Subcutaneous abdominal adipose tissue (tissue), 5 donors: ENCODE results near the gene SRP68.

Source experiments
- H3K27ac ChIP-seq: one replicate; pipeline ENCODE4 v1.7.0; 2013; ENCODE audit warnings: low read depth, mild to moderate bottlenecking, inconsistent platforms, low read length, moderate library complexity
- H3K27me3 ChIP-seq, 5 donors: one replicate each; pipeline ENCODE4 v1.7.0; 2013; ENCODE audit warnings: low read length in 5 of 5, inconsistent platforms in 1 of 5; ENCODE audit not compliant: control insufficient read depth in 5 of 5, insufficient read depth in 4 of 5
- H3K36me3 ChIP-seq, 5 donors: one replicate each; pipeline ENCODE4 v1.7.0; 2013; ENCODE audit warnings: low read length in 5 of 5; ENCODE audit not compliant: control insufficient read depth in 5 of 5, insufficient read depth in 5 of 5
- H3K4me1 ChIP-seq, 5 donors: one replicate each; pipeline ENCODE4 v1.7.0; 2013; ENCODE audit warnings: low read length in 5 of 5, mild to moderate bottlenecking in 3 of 5, moderate library complexity in 1 of 5; ENCODE audit not compliant: control insufficient read depth in 5 of 5, insufficient read depth in 5 of 5
- H3K4me3 ChIP-seq, 5 donors: one replicate each; pipeline ENCODE4 v1.7.0; 2013; ENCODE audit warnings: low read length in 5 of 5, low read depth in 1 of 5
- H3K9ac ChIP-seq, 5 donors: one replicate each; pipeline ENCODE4 v1.7.0; 2013; ENCODE audit warnings: low read length in 5 of 5, mild to moderate bottlenecking in 4 of 5, moderate library complexity in 3 of 5
- H3K9me3 ChIP-seq, 5 donors: one replicate each; pipeline ENCODE4 v1.7.0; 2013; ENCODE audit warnings: low read length in 5 of 5; ENCODE audit not compliant: control insufficient read depth in 5 of 5
- donor health status: healthy.
- donor health status: healthy.
- donor health status: healthy.
- donor health status: healthy.
- donor health status: healthy.

SRP68 gene

DNA sequence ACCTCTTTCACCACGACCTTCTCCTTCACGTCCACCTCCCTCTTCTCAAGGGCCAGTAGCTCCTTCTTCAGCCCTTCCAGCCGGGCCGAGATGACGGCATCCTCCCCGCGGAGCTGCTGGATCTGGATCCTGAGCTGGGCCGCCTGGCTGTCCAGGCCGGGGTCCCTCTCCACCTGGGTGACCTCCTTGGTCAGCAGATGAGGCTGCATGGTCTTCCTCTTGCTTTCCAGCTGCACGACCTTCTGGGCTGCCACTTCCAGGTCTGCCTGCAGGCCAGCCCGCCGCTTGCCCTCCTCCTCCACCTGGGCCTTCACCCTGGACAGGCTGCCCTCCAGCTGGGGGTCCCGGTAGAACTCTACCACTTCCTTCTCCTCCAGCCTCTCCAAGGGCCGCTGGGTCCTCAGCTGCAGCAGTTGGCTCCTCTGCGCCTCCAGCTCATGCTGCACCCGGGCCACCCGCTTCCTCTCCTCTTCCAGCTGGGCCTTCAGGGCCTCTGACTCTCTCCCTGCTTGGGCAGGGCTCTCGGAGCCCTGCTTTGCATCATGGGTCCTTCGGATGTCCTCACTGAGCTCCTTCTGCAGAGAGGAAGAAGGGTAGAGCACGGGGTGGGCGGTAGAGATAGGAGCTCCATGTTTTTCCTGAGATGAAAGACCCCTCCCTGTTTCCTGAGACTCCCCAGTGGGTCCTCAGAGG lies 62.2 kb downstream of the SRP68 start:
- H3K27ac ChIP-seq, result no peak overlapping the region
- peaks cover 0 to 18% (median 8%) of the 10 kb centered on the region in 5 donors for H3K4me1 ChIP-seq
- no peak overlapping the region for H3K4me3 ChIP-seq
- no peak overlapping the region for H3K9ac ChIP-seq
- peaks cover 0 to 6% (median 5%) of the 10 kb centered on the region in 5 donors for H3K27me3 ChIP-seq
- H3K9me3 ChIP-seq, result no peaks in the 10 kb centered on the region
- H3K36me3 ChIP-seq, result no peaks in the 10 kb centered on the region

GRCh38 chr17:76009447-76009846 lies 62.9 kb downstream of the SRP68 start:
- Histone ChIP-seq H3K4me3 (no peak overlapping the region), H3K4me1 (peaks cover 0 to 18% (median 12%) of the 10 kb centered on the region in 5 donors), H3K9ac (no peak overlapping the region), H3K27me3 (peaks cover 0 to 2% (median 0%) of the 10 kb centered on the region in 5 donors), H3K36me3 (peaks cover 0 to 3% (median 0%) of the 10 kb centered on the region in 5 donors), H3K27ac (no peak overlapping the region), H3K9me3 (no peaks in the 10 kb centered on the region)

DNA sequence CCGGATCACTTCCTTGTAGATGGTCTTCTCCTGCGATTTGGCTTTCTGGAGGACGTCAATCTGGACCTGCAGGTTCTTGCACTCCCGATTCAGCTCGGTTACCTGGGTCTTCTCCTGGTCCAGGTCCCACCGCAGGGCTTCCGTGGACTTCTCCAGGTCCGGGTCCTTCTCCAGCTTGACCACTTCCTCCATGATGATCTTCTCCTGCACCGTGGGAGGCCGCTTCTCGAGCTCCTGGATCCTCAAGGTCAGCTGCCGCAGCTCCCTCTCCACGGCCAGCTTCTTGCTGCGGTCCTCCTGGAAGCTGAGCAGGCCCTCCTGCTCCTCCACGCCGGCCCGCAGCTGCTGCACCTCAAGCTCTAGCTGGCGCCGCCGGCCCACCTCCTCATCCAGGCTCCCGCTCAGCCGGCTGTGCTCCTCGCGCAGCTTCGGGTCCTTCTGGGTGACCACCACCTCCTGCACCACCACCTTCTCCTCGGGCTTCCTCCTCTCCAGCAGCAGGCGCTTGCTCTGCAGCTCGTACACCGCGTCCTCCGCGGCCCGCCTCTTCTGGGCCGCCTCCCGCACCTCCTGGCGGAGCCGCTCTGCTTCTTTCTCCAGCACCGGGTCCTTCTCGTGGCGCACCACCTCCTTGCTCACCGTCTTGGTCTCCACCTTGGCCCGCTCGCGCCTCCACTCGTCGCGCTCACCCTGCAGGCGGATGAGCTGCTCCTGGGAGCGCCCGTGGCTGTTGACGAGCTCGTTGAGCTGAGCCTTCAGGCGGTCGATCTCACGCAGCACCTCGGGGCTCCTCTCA lies 63.5 kb downstream of the SRP68 start:
- no peaks in the 10 kb centered on the region for H3K27me3 ChIP-seq
- no peak overlapping the region for H3K27ac ChIP-seq
- H3K9ac ChIP-seq, result no peak overlapping the region
- H3K9me3 ChIP-seq, result no peaks in the 10 kb centered on the region
- H3K4me3 ChIP-seq, result no peak overlapping the region
- H3K4me1 ChIP-seq, result peaks cover 0 to 19% (median 14%) of the 10 kb centered on the region in 5 donors
- peaks cover 0 to 3% (median 0%) of the 10 kb centered on the region in 5 donors for H3K36me3 ChIP-seq

DNA sequence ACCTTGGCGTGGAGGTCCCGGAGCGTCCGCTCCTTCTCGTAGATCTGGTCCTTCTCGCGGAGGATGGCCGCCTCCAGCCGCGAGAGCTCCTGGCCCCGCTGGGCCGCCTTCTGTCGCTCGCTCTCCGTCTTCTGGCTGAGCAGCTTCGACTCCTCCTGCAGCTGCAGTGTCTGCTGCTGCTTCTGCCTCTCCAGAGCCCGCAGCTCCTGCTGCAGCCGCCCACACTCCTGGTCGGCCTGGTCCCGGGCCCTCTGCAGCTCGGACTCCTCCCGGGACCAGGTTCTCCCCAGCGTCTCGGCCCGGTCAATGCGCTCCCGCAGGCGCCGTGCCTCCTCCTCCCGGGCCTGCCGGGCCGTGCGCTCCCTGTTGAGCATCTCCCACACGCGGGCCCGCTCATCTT lies 64.1 kb downstream of the SRP68 start:
- no peak overlapping the region for H3K27ac ChIP-seq
- peaks cover 0 to 3% (median 0%) of the 10 kb centered on the region in 5 donors for H3K36me3 ChIP-seq
- H3K9me3 ChIP-seq, result no peaks in the 10 kb centered on the region
- peaks cover 0 to 25% (median 19%) of the 10 kb centered on the region in 5 donors for H3K4me1 ChIP-seq
- no peak overlapping the region for H3K9ac ChIP-seq
- no peaks in the 10 kb centered on the region for H3K27me3 ChIP-seq
- no peak overlapping the region for H3K4me3 ChIP-seq

DNA sequence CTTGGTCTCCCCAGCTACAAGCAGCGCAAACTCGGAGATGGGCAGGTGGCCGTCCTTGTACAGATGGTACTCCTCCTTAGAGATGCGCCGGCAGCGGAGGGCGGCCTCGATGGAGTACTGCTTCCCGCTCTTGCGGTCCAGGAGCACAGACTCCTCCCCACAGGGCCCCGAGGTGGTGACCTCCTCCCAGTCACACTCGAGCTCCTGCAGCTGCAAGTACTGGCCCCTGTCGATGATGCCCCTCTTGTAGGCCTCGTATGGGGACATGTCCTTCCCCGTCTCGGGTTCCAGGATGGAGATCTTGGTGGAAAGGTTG lies 64.5 kb downstream of the SRP68 start:
- no peak overlapping the region for H3K27ac ChIP-seq
- no peaks in the 10 kb centered on the region for H3K9me3 ChIP-seq
- peaks cover 0 to 29% (median 23%) of the 10 kb centered on the region in 5 donors for H3K4me1 ChIP-seq
- H3K27me3 ChIP-seq, result no peaks in the 10 kb centered on the region
- H3K36me3 ChIP-seq, result peaks cover 0 to 3% (median 0%) of the 10 kb centered on the region in 5 donors
- no peak overlapping the region for H3K4me3 ChIP-seq
- H3K9ac ChIP-seq, result no peak overlapping the region

DNA sequence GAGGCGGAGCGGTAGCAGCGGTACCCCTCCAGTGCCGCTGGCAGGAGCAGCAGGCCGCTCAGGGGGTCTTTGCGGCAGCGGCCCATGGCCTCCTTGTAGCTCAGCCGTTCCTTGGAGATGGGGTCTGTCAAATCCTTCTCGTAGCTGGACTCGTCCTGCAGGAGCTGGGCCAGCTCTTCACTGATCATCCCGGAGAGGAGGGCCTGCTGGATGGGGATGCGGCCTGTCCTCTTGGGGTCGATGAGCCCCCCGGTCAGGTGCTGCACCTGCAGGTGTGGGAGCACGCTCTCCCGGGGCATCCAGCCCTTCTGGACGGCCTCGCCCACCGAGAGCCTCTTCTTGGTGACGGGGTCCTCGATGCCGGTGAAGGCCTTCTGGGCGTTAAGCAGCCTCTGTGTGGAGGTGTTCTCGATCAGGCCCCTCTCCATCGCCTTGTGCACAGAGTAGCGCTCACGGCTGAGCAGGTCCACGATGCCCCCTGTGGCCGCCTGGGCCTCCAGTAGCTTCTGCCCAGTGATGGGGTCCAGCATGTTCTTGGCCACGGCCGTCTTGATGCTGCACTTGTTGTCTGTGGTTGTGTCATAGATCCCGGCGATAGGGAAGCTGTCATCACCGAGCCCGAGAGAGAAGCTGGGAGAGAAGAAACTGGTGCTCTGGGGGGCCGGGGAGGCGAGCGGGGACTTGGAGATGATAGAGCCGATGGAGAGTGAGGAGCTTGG lies 65.0 kb downstream of the SRP68 start:
- H3K36me3 ChIP-seq, result peaks cover 0 to 6% (median 2%) of the 10 kb centered on the region in 5 donors

DNA sequence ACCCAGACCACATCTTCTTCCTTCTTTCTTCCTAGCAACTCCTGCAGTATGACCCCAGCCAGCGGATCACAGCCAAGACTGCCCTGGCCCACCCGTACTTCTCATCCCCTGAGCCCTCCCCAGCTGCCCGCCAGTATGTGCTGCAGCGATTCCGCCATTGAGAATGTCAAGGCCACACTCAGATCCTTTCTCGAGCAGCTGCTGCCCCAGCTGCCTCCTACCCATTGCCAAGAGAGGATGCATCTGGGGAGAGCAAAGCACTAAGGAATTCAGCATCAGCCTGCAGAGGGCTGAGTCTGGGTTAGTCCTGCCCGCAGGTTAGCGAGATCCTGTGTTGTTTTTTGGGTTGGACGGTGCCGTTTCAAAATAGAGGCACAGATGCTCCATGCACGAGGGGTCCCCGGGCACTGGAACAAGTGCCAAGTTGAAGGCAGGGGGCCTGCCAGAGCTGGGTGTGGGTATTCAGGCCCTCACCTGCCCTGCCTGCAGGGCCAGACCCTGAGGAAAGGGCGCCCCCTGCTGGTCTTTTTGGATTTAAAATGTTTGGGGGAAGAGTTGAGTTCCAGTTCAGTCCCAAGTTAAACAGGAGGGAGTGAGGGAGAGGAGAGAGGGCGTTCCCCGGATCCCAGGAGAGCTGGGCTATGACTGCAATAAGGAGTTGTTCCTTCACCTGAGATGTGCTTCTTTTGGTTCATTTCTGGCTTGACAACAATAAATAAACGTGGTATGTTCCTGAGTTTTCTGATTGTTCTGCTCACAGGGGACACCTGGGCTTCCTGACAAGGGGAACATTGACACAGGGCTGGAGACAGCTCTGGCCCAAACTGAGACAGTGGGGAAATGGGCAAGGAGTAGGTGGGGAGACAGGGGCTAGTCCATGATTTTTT lies 66.8 kb downstream of the SRP68 start:
- peak overlapping the region in 1 of 5 donors; percentile 48 for H3K9ac ChIP-seq
- no peak overlapping the region for H3K4me3 ChIP-seq
- no peaks in the 10 kb centered on the region for H3K27me3 ChIP-seq
- no peaks in the 10 kb centered on the region for H3K9me3 ChIP-seq
- peaks cover 0 to 36% (median 23%) of the 10 kb centered on the region in 5 donors for H3K4me1 ChIP-seq
- peak overlapping the region; percentile 82 for H3K27ac ChIP-seq
- peaks cover 0 to 13% (median 7%) of the 10 kb centered on the region in 5 donors for H3K36me3 ChIP-seq

More for the DNA sequence above, 65.0 kb downstream of the SRP68 start:
- peaks cover 0 to 29% (median 23%) of the 10 kb centered on the region in 5 donors for H3K4me1 ChIP-seq
- no peak overlapping the region for H3K9ac ChIP-seq
- H3K9me3 ChIP-seq, result no peaks in the 10 kb centered on the region
- H3K27ac ChIP-seq, result no peak overlapping the region
- no peak overlapping the region for H3K4me3 ChIP-seq
- H3K27me3 ChIP-seq, result no peaks in the 10 kb centered on the region

GRCh38 chr17:76004750-76005262 lies 67.5 kb downstream of the SRP68 start:
- Histone ChIP-seq H3K9me3 (no peaks in the 10 kb centered on the region), H3K27me3 (no peaks in the 10 kb centered on the region), H3K36me3 (peaks cover 0 to 19% (median 7%) of the 10 kb centered on the region in 5 donors), H3K4me1 (peaks cover 0 to 42% (median 29%) of the 10 kb centered on the region in 5 donors), H3K9ac (peak overlapping the region in 1 of 5 donors; percentile 39), H3K27ac (peak overlapping the region; percentile 82), H3K4me3 (no peak overlapping the region)

- H3K4me3 ChIP-seq, result no peak overlapping the region
- H3K27ac ChIP-seq, result peak overlapping the region; percentile 82
Measured at GRCh38 chr17:76003915-76004314, 68.4 kb downstream of the SRP68 start.

More at GRCh38 chr17:76003915-76004314, 68.4 kb downstream of the SRP68 start:
- no peak overlapping the region for H3K9ac ChIP-seq
- H3K36me3 ChIP-seq, result peaks cover 0 to 19% (median 7%) of the 10 kb centered on the region in 5 donors
- no peaks in the 10 kb centered on the region for H3K9me3 ChIP-seq
- no peaks in the 10 kb centered on the region for H3K27me3 ChIP-seq
- peaks cover 0 to 45% (median 32%) of the 10 kb centered on the region in 5 donors for H3K4me1 ChIP-seq
